Measurements from ENCODE around the gene TCEAL7.

GRCh38 chrX:103329991-103330390 lies at the start of gene TCEAL7:
- TF ChIP-seq EZH2 (IDR thresholded peaks at IDR 0.05; ENCODE audit: low read depth, unreplicated experiment) (no peak), CTCF (conservative IDR thresholded peaks at IDR 0.05; ENCODE audit: low read depth in 2 of 2) (no peak), POLR2AphosphoS5 (IDR thresholded peaks at IDR 0.05; ENCODE audit: low read depth) (no peak), JUNB (IDR thresholded peaks at IDR 0.05; ENCODE audit: unreplicated experiment) (no peak), STAT1 (IDR thresholded peaks at IDR 0.05; ENCODE audit: unreplicated experiment) (no peak), EZH2phosphoT487 (IDR thresholded peaks at IDR 0.05; ENCODE audit: unreplicated experiment) (no peak), ETS1 (IDR thresholded peaks at IDR 0.05) (no peak), CREB1 (CRISPR knock-in tag; IDR thresholded peaks at IDR 0.05; ENCODE audit: low read depth) (no peak), REST (IDR thresholded peaks at IDR 0.05; ENCODE audit: unreplicated experiment) (no peak), NANOG (IDR thresholded peaks at IDR 0.05; ENCODE audit: borderline replicate concordance) (no peak)

Measured in GM23338 (cell line).